DOHH2 (cell line): ENCODE results near the gene LGALS7.

Experiments
- EZH2phosphoT487 ChIP-seq: fragments of 200-600 bp; sonication (generic); IDR thresholded peaks from 2 replicates; pipeline ENCODE4 v1.6.1; 2017; ENCODE audit warnings: borderline replicate concordance, mild to moderate bottlenecking, antibody characterized with exemption, low read length, moderate library complexity, mixed read lengths
- TF ChIP-seq, protein P1 (sequence below): fragments of 200-600 bp; sonication (generic); IDR thresholded peaks from one replicate; pipeline ENCODE4 v1.5.1; 2014; ENCODE audit warnings: antibody characterized with exemption, mild to moderate bottlenecking, low read depth, low read length; ENCODE audit not compliant: poor library complexity, severe bottlenecking

- TF ChIP-seq EZH2phosphoT487: no peak
- TF ChIP-seq, protein P1, sequence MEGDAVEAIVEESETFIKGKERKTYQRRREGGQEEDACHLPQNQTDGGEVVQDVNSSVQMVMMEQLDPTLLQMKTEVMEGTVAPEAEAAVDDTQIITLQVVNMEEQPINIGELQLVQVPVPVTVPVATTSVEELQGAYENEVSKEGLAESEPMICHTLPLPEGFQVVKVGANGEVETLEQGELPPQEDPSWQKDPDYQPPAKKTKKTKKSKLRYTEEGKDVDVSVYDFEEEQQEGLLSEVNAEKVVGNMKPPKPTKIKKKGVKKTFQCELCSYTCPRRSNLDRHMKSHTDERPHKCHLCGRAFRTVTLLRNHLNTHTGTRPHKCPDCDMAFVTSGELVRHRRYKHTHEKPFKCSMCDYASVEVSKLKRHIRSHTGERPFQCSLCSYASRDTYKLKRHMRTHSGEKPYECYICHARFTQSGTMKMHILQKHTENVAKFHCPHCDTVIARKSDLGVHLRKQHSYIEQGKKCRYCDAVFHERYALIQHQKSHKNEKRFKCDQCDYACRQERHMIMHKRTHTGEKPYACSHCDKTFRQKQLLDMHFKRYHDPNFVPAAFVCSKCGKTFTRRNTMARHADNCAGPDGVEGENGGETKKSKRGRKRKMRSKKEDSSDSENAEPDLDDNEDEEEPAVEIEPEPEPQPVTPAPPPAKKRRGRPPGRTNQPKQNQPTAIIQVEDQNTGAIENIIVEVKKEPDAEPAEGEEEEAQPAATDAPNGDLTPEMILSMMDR: no peak
Measured at GRCh38 chr19:38737921-38738737, 35.2 kb downstream of the LGALS7 start.
